Left kidney (tissue), 2 donors: ENCODE data around the gene TTBK1. TPM values are rescaled to one million over a fixed set of nuclear protein-coding genes. Genes with fewer than 3 reads are reported as not detected.

Experiments used
- DNase-seq: peaks from one replicate; pipeline ENCODE4 v3.0.0-alpha.2; 2013
- polyA plus RNA-seq: library from polyadenylated mRNA; unstranded; fragments of 120-200 nt; gene quantifications from one replicate; pipeline ENCODE4 v1.2.1, GENCODE V29; 2013; ENCODE audit not compliant: insufficient read length

Gene TTBK1
- polyA plus RNA-seq, 1 donor: 0.37 TPM

- DNase-seq: no peak
Measured at GRCh38 chr6:43255408-43256054, 12.2 kb downstream of the TTBK1 start.

GRCh38 chr6:43256670-43257366 lies 13.5 kb downstream of the TTBK1 start:
- DNase-seq: no peak

GRCh38 chr6:43257367-43258145 lies 14.3 kb downstream of the TTBK1 start:
- DNase-seq: no peak

GRCh38 chr6:43258180-43258579 lies 14.9 kb downstream of the TTBK1 start:
- DNase-seq: no peak

GRCh38 chr6:43258807-43259686 lies 15.8 kb downstream of the TTBK1 start:
- no peak for DNase-seq

GRCh38 chr6:43260791-43261190 lies 17.5 kb downstream of the TTBK1 start:
- DNase-seq: no peak

- DNase-seq: no peak
Measured at GRCh38 chr6:43261198-43261597, 17.9 kb downstream of the TTBK1 start.

- DNase-seq: no peak
Measured at GRCh38 chr6:43262000-43262779, 18.9 kb downstream of the TTBK1 start.

GRCh38 chr6:43262780-43263313 lies 19.6 kb downstream of the TTBK1 start:
- DNase-seq: no peak

- peak; percentile 60 for DNase-seq
Measured at GRCh38 chr6:43263314-43264178, 20.3 kb downstream of the TTBK1 start.

- no peak for DNase-seq
Measured at GRCh38 chr6:43264599-43265145, 21.4 kb downstream of the TTBK1 start.

- DNase-seq: no peak
Measured at GRCh38 chr6:43265564-43265963, 22.3 kb downstream of the TTBK1 start.

GRCh38 chr6:43267619-43268354 lies 24.5 kb downstream of the TTBK1 start:
- DNase-seq: no peak

- no peak for DNase-seq
Measured at GRCh38 chr6:43268355-43268700, 25.0 kb downstream of the TTBK1 start.

GRCh38 chr6:43268782-43269272 lies 25.5 kb downstream of the TTBK1 start:
- DNase-seq: no peak

GRCh38 chr6:43269273-43270007 lies 26.2 kb downstream of the TTBK1 start:
- DNase-seq: no peak

GRCh38 chr6:43271103-43271815 lies 28.0 kb downstream of the TTBK1 start:
- no peak for DNase-seq
